WTC11 (cell line): ENCODE data around the gene HBEGF. TPM values are rescaled to one million over a fixed set of nuclear protein-coding genes. Genes with fewer than 3 reads are reported as not detected.

ENCODE experiments used
- ATAC-seq: fragments of 200-7000 bp; cut with Tn5 transposase; 2 replicates; pipeline ENCODE4 v1.10.0; 2021; ENCODE audit warnings: mild to moderate bottlenecking, moderate library complexity
- CTCF ChIA-PET: fragments of 300-600 bp; sonication (Branson Sonifier 250); formaldehyde crosslinking; loops from one replicate; lab custom pipeline; 2021; ENCODE audit warnings: antibody characterized with exemption; lab: Charles Lee
- POLR2A ChIA-PET: fragments of 350-600 bp; sonication (Branson Sonifier 250); formaldehyde crosslinking; loops from one replicate; lab custom pipeline; 2021; ENCODE audit warnings: antibody characterized with exemption; lab: Charles Lee
- DNase-seq: peaks from one replicate; pipeline ENCODE4 v3.0.0; 2021; ENCODE audit warnings: low spot score
- H3K27ac Mint-ChIP-seq: 2 replicates; pipeline ENCODE4 v1.8.0; 2021; ENCODE audit warnings: mixed read lengths
- H3K27me3 Mint-ChIP-seq: 2 replicates; pipeline ENCODE4 v1.8.0; 2021; ENCODE audit warnings: low read depth, mild to moderate bottlenecking, moderate library complexity, mixed read lengths
- H3K36me3 Mint-ChIP-seq: 2 replicates; pipeline ENCODE4 v1.8.0; 2021; ENCODE audit warnings: mixed read lengths
- H3K4me1 Mint-ChIP-seq: 2 replicates; pipeline ENCODE4 v1.8.0; 2022; ENCODE audit warnings: mixed read lengths
- H3K4me3 Mint-ChIP-seq: 2 replicates; pipeline ENCODE4 v1.8.0; 2021; ENCODE audit warnings: mild to moderate bottlenecking, moderate library complexity, mixed read lengths
- H3K9me3 Mint-ChIP-seq: 2 replicates; pipeline ENCODE4 v1.8.0; 2021; ENCODE audit warnings: mixed read lengths
- ETV6 ChIP-seq: sonication (generic); formaldehyde crosslinking; IDR thresholded peaks from 2 replicates; pipeline ENCODE4 v1.8.1; 2022; ENCODE audit warnings: mild to moderate bottlenecking, missing genetic modification reagents
- GABPB1 ChIP-seq: sonication (generic); formaldehyde crosslinking; IDR thresholded peaks from 2 replicates; pipeline ENCODE4 v1.8.1; 2023; ENCODE audit warnings: mild to moderate bottlenecking, missing genetic modification reagents
- GTF2I ChIP-seq: fragments of 250-450 bp; sonication (Bioruptor Pico); conservative IDR thresholded peaks from 2 replicates; pipeline ENCODE4 v1.4.0; 2021; ENCODE audit warnings: mild to moderate bottlenecking
- MYBL2 ChIP-seq: sonication (generic); formaldehyde crosslinking; IDR thresholded peaks from 2 replicates; pipeline ENCODE4 v1.8.1; 2023; ENCODE audit warnings: mild to moderate bottlenecking, moderate library complexity, missing genetic modification reagents
- NFE2L1 ChIP-seq: sonication (generic); formaldehyde crosslinking; IDR thresholded peaks from 2 replicates; pipeline ENCODE4 v1.8.1; 2023; ENCODE audit warnings: missing genetic modification reagents
- PRRX2 ChIP-seq: fragments of 250-450 bp; sonication (Bioruptor Pico); IDR thresholded peaks from 2 replicates; pipeline ENCODE4 v1.8.0; 2021; ENCODE audit warnings: mild to moderate bottlenecking
- RORB ChIP-seq: fragments of 250-450 bp; sonication (Bioruptor Pico); IDR thresholded peaks from 2 replicates; pipeline ENCODE4 v1.9.0; 2021; ENCODE audit warnings: mild to moderate bottlenecking
- TCF7 ChIP-seq: sonication (generic); formaldehyde crosslinking; IDR thresholded peaks from 2 replicates; pipeline ENCODE4 v1.8.0; 2022; ENCODE audit warnings: mild to moderate bottlenecking, low read depth, missing genetic modification reagents, moderate library complexity
- ZNF396 ChIP-seq: fragments of 250-450 bp; sonication (Bioruptor Pico); IDR thresholded peaks from 2 replicates; pipeline ENCODE4 v1.8.0; 2021; ENCODE audit warnings: mild to moderate bottlenecking, moderate library complexity, borderline replicate concordance
- ZNF423 ChIP-seq: fragments of 250-450 bp; sonication (Bioruptor Pico); IDR thresholded peaks from 2 replicates; pipeline ENCODE4 v2.1.2; 2022; ENCODE audit warnings: mild to moderate bottlenecking, moderate library complexity
- total RNA-seq: library from RNA; stranded (reverse); gene quantifications from 3 replicates; pipeline ENCODE4 v1.2.3, GENCODE V29; 2021
- TF ChIP-seq, protein P1 (sequence below): sonication (generic); formaldehyde crosslinking; IDR thresholded peaks from 2 replicates; pipeline ENCODE4 v1.8.1; 2023; ENCODE audit warnings: mild to moderate bottlenecking, missing genetic modification reagents, moderate library complexity
- TF ChIP-seq, protein P2 (sequence below): fragments of 250-450 bp; sonication (Bioruptor Pico); conservative IDR thresholded peaks from 2 replicates; pipeline ENCODE4 v1.9.0; 2021; ENCODE audit warnings: mild to moderate bottlenecking
- TF ChIP-seq, protein P3 (sequence below): sonication (generic); formaldehyde crosslinking; IDR thresholded peaks from 2 replicates; pipeline ENCODE4 v1.8.0; 2022; ENCODE audit warnings: mild to moderate bottlenecking, missing genetic modification reagents
- TF ChIP-seq, protein P4 (sequence below): fragments of 250-450 bp; sonication (Bioruptor Pico); IDR thresholded peaks from 2 replicates; pipeline ENCODE4 v1.9.0; 2021; ENCODE audit warnings: moderate library complexity, mild to moderate bottlenecking, inconsistent platforms, borderline replicate concordance
- TF ChIP-seq, protein P5 (sequence below): sonication (generic); formaldehyde crosslinking; IDR thresholded peaks from 2 replicates; pipeline ENCODE4 v1.8.1; 2022; ENCODE audit warnings: low read depth, missing genetic modification reagents, borderline replicate concordance

Gene HBEGF
- total RNA-seq, 1 experiment from 2014 or later, result 4.0 TPM

DNA sequence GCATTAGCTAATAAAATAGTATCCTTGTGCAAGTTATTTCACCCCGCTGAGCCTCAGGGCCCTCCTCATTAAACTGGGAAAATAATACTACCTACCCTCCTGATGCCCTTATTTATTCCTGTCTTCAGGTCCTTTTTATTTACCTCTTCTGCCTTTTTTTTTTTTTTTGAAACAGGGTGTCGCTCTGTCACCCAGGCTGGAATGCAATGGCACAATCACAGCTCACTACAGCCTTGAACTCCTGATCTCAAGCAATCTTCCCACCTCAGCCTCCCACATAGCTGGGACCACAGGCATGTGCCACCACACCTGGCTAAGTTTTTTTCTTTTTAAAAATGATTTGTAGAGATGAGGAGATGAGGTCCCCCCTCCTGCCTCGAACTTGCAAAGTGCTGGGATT lies 20.9 kb downstream of the HBEGF start:
- TF ChIP-seq MYBL2, result no peak
- no peak for TF ChIP-seq GTF2I (CRISPR knock-in tag)
- no peak for TF ChIP-seq ZNF423 (CRISPR knock-in tag)
- TF ChIP-seq, protein P1, sequence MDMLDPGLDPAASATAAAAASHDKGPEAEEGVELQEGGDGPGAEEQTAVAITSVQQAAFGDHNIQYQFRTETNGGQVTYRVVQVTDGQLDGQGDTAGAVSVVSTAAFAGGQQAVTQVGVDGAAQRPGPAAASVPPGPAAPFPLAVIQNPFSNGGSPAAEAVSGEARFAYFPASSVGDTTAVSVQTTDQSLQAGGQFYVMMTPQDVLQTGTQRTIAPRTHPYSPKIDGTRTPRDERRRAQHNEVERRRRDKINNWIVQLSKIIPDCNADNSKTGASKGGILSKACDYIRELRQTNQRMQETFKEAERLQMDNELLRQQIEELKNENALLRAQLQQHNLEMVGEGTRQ (CRISPR knock-in tag), result no peak
- TF ChIP-seq RORB, result no peak
- TF ChIP-seq, protein P2, sequence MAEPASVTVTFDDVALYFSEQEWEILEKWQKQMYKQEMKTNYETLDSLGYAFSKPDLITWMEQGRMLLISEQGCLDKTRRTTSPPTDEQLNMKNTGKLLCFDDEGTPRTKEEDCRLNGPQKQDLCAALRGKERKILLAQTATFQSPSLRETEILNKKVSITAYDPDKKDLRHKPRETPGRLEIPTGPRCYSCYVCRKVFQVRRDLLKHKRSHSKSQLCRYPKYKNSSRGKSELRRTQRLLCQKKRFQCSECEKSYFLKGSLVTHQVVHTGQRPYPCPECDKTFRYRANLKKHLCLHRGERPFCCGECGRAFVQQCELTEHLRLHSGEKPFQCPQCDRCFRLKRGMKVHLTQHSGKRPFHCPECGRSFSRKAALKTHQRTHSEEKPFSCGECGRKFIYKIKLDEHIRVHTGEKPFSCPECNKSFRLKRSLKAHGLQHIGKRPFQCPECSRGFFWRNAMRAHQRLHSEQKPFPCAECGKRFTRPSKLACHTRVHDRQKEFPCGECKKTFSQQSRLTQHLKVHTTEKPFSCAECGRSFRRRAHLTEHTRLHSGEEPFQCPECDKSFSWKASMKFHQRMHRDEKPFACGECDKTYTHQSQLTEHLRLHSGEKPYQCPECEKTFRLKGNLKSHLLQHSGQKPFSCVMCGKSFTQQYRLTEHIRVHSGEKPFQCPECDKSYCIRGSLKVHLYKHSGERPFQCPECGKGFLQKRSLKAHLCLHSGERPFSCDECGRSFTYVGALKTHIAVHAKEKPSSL (CRISPR knock-in tag), result no peak
- no peak for TF ChIP-seq ETV6 (CRISPR knock-in tag)
- TF ChIP-seq, protein P3, sequence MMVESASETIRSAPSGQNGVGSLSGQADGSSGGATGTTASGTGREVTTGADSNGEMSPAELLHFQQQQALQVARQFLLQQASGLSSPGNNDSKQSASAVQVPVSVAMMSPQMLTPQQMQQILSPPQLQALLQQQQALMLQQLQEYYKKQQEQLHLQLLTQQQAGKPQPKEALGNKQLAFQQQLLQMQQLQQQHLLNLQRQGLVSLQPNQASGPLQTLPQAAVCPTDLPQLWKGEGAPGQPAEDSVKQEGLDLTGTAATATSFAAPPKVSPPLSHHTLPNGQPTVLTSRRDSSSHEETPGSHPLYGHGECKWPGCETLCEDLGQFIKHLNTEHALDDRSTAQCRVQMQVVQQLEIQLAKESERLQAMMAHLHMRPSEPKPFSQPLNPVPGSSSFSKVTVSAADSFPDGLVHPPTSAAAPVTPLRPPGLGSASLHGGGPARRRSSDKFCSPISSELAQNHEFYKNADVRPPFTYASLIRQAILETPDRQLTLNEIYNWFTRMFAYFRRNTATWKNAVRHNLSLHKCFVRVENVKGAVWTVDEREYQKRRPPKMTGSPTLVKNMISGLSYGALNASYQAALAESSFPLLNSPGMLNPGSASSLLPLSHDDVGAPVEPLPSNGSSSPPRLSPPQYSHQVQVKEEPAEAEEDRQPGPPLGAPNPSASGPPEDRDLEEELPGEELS (CRISPR knock-in tag), result no peak
- TF ChIP-seq NFE2L1, result no peak
- no peak for TF ChIP-seq GABPB1 (CRISPR knock-in tag)
- TF ChIP-seq, protein P4, sequence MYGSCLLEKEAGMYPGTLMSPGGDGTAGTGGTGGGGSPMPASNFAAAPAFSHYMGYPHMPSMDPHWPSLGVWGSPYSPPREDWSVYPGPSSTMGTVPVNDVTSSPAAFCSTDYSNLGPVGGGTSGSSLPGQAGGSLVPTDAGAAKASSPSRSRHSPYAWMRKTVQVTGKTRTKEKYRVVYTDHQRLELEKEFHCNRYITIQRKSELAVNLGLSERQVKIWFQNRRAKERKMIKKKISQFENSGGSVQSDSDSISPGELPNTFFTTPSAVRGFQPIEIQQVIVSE (CRISPR knock-in tag), result no peak
- TF ChIP-seq TCF7, result no peak
- ChIA-PET CTCF (interaction anchor here (0.9 to 7.6 kb wide), 2 partner anchors 20 to 81 kb away, joined by 4 to 79 read pairs; partner anchors contain the start of gene HBEGF), POLR2A (interaction anchor here (0.7 kb wide), 1 partner anchor 19 kb away, joined by 3 read pairs; no protein-coding TSS in a partner anchor)
- peaks cover 3% of the 10 kb centered on the region for H3K27me3 Mint-ChIP-seq
- peaks cover 5% of the 10 kb centered on the region; the same call in 1 of the 2 replicates for H3K9me3 Mint-ChIP-seq
- peaks cover 19% of the 10 kb centered on the region for H3K4me1 Mint-ChIP-seq
- H3K36me3 Mint-ChIP-seq, result no peaks in the 10 kb centered on the region
- H3K4me3 Mint-ChIP-seq, result no peak overlapping the region
- DNase-seq (no peak), ATAC-seq (no peak)
- no peak overlapping the region for H3K27ac Mint-ChIP-seq

DNA sequence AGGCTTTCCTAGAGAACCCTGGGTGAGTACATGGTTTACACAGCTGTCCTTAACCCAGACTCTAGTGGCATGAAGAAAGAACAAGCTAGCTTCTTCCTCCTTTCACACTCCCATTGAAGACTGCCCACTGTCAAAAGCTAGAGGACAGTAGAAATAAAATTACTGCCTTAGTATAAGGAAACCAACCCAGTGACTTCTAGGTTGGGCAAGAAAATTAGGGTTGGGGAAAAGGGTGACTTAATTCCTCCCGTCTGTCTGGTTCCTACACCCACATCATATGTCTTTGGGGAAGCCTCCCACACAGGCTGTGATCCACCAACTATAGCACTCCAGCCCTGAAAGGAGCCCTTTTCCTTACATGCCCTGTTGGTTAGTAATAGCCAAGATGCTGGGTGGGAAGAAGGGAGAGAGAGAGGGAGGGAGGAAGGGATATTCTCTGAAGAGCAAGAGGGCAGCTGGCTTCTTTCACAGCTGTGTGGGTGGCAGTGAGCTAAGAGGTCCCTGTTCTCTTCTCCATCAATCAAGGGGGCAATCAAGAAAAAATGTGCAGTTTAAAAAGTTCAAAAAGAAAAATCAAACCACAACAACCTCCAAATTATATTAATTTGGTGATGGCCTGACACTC lies 21.7 kb downstream of the HBEGF start:
- no peak overlapping the region for H3K27ac Mint-ChIP-seq
- H3K9me3 Mint-ChIP-seq, result peaks cover 5% of the 10 kb centered on the region; the same call in 1 of the 2 replicates
- peaks cover 3% of the 10 kb centered on the region for H3K27me3 Mint-ChIP-seq
- ATAC-seq (no peak), DNase-seq (no peak)
- H3K36me3 Mint-ChIP-seq, result no peaks in the 10 kb centered on the region
- peaks cover 19% of the 10 kb centered on the region for H3K4me1 Mint-ChIP-seq
- no peak overlapping the region for H3K4me3 Mint-ChIP-seq
- ChIA-PET POLR2A (interaction anchor here (0.5 to 0.6 kb wide), 2 partner anchors 12 to 84 kb away, joined by 3 read pairs; no protein-coding TSS in a partner anchor), CTCF (interaction anchor here (7.6 kb wide), 1 partner anchor 21 kb away, joined by 79 read pairs; the partner anchor contains the start of gene HBEGF)
- TF ChIP-seq PRRX2 (CRISPR knock-in tag) (no peak), ZNF396 (no peak)
- TF ChIP-seq, protein P5, sequence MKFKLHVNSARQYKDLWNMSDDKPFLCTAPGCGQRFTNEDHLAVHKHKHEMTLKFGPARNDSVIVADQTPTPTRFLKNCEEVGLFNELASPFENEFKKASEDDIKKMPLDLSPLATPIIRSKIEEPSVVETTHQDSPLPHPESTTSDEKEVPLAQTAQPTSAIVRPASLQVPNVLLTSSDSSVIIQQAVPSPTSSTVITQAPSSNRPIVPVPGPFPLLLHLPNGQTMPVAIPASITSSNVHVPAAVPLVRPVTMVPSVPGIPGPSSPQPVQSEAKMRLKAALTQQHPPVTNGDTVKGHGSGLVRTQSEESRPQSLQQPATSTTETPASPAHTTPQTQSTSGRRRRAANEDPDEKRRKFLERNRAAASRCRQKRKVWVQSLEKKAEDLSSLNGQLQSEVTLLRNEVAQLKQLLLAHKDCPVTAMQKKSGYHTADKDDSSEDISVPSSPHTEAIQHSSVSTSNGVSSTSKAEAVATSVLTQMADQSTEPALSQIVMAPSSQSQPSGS (CRISPR knock-in tag), result no peak
